Kidney (tissue), 14 donors: ENCODE results near the gene DUSP12. TPM values are rescaled to one million over a fixed set of nuclear protein-coding genes. Genes with fewer than 3 reads are reported as not detected.
A peak's percentile ranks its signal among the peaks of the same experiment; 100 is the strongest.

Experiments
- DNase-seq, 5 donors: peaks; one replicate each; pipeline ENCODE4 v3.0.0-alpha.2; 2013 to 2020
- FAIRE-seq: peaks from 2 replicates; lab custom pipeline; 2012; peaks lifted over from hg19 to GRCh38; lab: Jason Lieb, UNC
- H3K27ac ChIP-seq, 2 donors: one replicate each; pipeline ENCODE4 v1.7.0; 2013; ENCODE audit warnings: low read depth in 2 of 2, low read length in 2 of 2, inconsistent platforms in 1 of 2
- H3K27me3 ChIP-seq: one replicate; pipeline ENCODE4 v1.7.1; 2013; ENCODE audit warnings: low read length, inconsistent platforms; ENCODE audit not compliant: control insufficient read depth, insufficient read depth
- H3K36me3 ChIP-seq, 3 donors: one replicate each; pipeline versions ENCODE4 v1.7.0 to v1.7.1; 2013; ENCODE audit warnings: low read length in 3 of 3, control low read depth in 1 of 3, inconsistent platforms in 1 of 3; ENCODE audit not compliant: insufficient read depth in 3 of 3, control insufficient read depth in 2 of 3
- H3K4me1 ChIP-seq, 3 donors: one replicate each; pipeline versions ENCODE4 v1.7.0 to v1.7.1; 2013; ENCODE audit warnings: low read length in 3 of 3, inconsistent platforms in 1 of 3, low read depth in 1 of 3; ENCODE audit not compliant: control insufficient read depth in 2 of 3, insufficient read depth in 2 of 3
- H3K4me3 ChIP-seq, 3 donors: one replicate each; pipeline versions ENCODE4 v1.7.0 to v1.8.1; 2013; ENCODE audit warnings: low read length in 3 of 3, control low read depth in 1 of 3, inconsistent platforms in 1 of 3
- H3K9ac ChIP-seq, 3 donors: one replicate each; pipeline versions ENCODE4 v1.7.0 to v1.7.1; 2013; ENCODE audit warnings: low read length in 3 of 3, control low read depth in 1 of 3, inconsistent platforms in 1 of 3
- H3K9me3 ChIP-seq, 3 donors: one replicate each; pipeline versions ENCODE4 v1.7.0 to v1.7.1; 2013; ENCODE audit warnings: low read length in 3 of 3, control low read depth in 1 of 3, inconsistent platforms in 1 of 3; ENCODE audit not compliant: control insufficient read depth in 2 of 3, insufficient read depth in 1 of 3
- CTCF ChIP-seq: IDR thresholded peaks from 3 replicates; pipeline ENCODE4 v1.5.1; 2012; ENCODE audit warnings: mild to moderate bottlenecking, moderate library complexity, borderline replicate concordance; ENCODE audit not compliant: insufficient read depth; ENCODE audit errors: extremely low read depth
- intact Hi-C: fragments of 100-400 bp; cut with DNase I; formaldehyde crosslinking; loops from one replicate; pipeline ENCODE4 v1.11.1; 2022
- polyA plus RNA-seq: library from polyadenylated mRNA; stranded (reverse); fragments of 350-450 nt; fragmentation: Illumina TruSeq; extraction: RNeasy Lipid Tissue Mini Kit (QIAGEN cat#74804); gene quantifications from one replicate; pipeline ENCODE4 v1.2.3, GENCODE V29; 2014; ENCODE audit warnings: low read depth, low replicate concordance; ENCODE audit not compliant: insufficient read depth
- total RNA-seq: library from RNA; stranded (reverse); fragmentation: NEBNext Ultra II Directional; extraction: Animal tissue kit (Norgen Biotek cat#: 25700); gene quantifications from one replicate; pipeline ENCODE4 v1.2.1, GENCODE V29; 2021
- donor health status: control.
- donor health status: control.
- donor health status: control.
- donor health status: control.
- donor health status: control.
- donor health status: DM: yes; HTN: yes; CAD: no.
- donor health status: Normal renal cell carcinoma (clear cell type).

Gene DUSP12
- total and polyA plus RNA-seq, 2 donors from 2014 or later: 17.9 to 21.3 TPM

GRCh38 chr1:161726473-161727255, 22.9 kb upstream of the DUSP12 start:
- no peaks in the 10 kb centered on the region for H3K27me3 ChIP-seq
- no peak for TF ChIP-seq CTCF
- H3K4me3 ChIP-seq: peak overlapping the region; percentile 71 to 86 (median 79)
- H3K4me1 ChIP-seq: peaks cover 0 to 5% (median 0%) of the 10 kb centered on the region in 3 donors
- no peak for FAIRE-seq
- DNase-seq: peak; percentile 94 to 96 (median 96)
- peak overlapping the region; percentile 85 to 91 for H3K27ac ChIP-seq
- intact Hi-C loops: no loop called here
- no peaks in the 10 kb centered on the region for H3K36me3 ChIP-seq
- no peaks in the 10 kb centered on the region for H3K9me3 ChIP-seq
- H3K9ac ChIP-seq: peak overlapping the region; percentile 52 to 84 (median 84)

GRCh38 chr1:161727256-161727924, 22.2 kb upstream of the DUSP12 start:
- peak overlapping the region; percentile 85 to 91 for H3K27ac ChIP-seq
- no peaks in the 10 kb centered on the region for H3K9me3 ChIP-seq
- H3K4me1 ChIP-seq: peaks cover 0 to 5% (median 0%) of the 10 kb centered on the region in 3 donors
- no peak for FAIRE-seq
- peak overlapping the region; percentile 47 to 79 (median 63) for H3K4me3 ChIP-seq
- no peaks in the 10 kb centered on the region for H3K36me3 ChIP-seq
- no peak for TF ChIP-seq CTCF
- DNase-seq: peak in 1 of 5 donors; percentile 56
- H3K27me3 ChIP-seq: no peaks in the 10 kb centered on the region
- peak overlapping the region; percentile 19 to 84 (median 54) for H3K9ac ChIP-seq
- intact Hi-C loops: no loop called here

- H3K4me1 ChIP-seq: peaks cover 0 to 5% (median 0%) of the 10 kb centered on the region in 3 donors
- DNase-seq (no peak), FAIRE-seq (no peak)
- H3K9me3 ChIP-seq: no peaks in the 10 kb centered on the region
- TF ChIP-seq CTCF: no peak
- H3K9ac ChIP-seq: no peak overlapping the region
- no peaks in the 10 kb centered on the region for H3K36me3 ChIP-seq
- no peaks in the 10 kb centered on the region for H3K27me3 ChIP-seq
- no peak overlapping the region for H3K4me3 ChIP-seq
- intact Hi-C loops: no loop called here
- H3K27ac ChIP-seq: no peak overlapping the region
Measured at GRCh38 chr1:161728376-161729226, 21.0 kb upstream of the DUSP12 start.
